Stomach smooth muscle (tissue), 2 donors: ENCODE data around the gene KREMEN1.
A peak's percentile ranks its signal among the peaks of the same experiment; 100 is the strongest.

Experiments used
- H3K27ac ChIP-seq: one replicate; pipeline ENCODE4 v1.7.0; 2013; ENCODE audit warnings: mild to moderate bottlenecking, low read length, inconsistent platforms
- H3K27me3 ChIP-seq, 2 donors: one replicate each; pipeline ENCODE4 v1.7.0; 2013; ENCODE audit warnings: low read length in 2 of 2; ENCODE audit not compliant: insufficient read depth in 2 of 2, control insufficient read depth in 1 of 2
- H3K36me3 ChIP-seq, 2 donors: one replicate each; pipeline ENCODE4 v1.7.0; 2013; ENCODE audit warnings: low read length in 2 of 2; ENCODE audit not compliant: control insufficient read depth in 2 of 2, insufficient read depth in 2 of 2
- H3K4me1 ChIP-seq: one replicate; pipeline ENCODE4 v1.7.0; 2013; ENCODE audit warnings: low read length; ENCODE audit not compliant: control insufficient read depth, insufficient read depth
- H3K4me3 ChIP-seq, 2 donors: one replicate each; pipeline ENCODE4 v1.7.0; 2013; ENCODE audit warnings: low read length in 2 of 2
- H3K9ac ChIP-seq, 2 donors: one replicate each; pipeline ENCODE4 v1.7.0; 2013; ENCODE audit warnings: low read length in 2 of 2, mild to moderate bottlenecking in 1 of 2
- H3K9me3 ChIP-seq, 2 donors: one replicate each; pipeline ENCODE4 v1.7.0; 2013; ENCODE audit warnings: low read length in 2 of 2; ENCODE audit not compliant: control insufficient read depth in 2 of 2
- donor health status: healthy.
- donor health status: Pancreatic carcinoma.

The KREMEN1 gene, protein sequence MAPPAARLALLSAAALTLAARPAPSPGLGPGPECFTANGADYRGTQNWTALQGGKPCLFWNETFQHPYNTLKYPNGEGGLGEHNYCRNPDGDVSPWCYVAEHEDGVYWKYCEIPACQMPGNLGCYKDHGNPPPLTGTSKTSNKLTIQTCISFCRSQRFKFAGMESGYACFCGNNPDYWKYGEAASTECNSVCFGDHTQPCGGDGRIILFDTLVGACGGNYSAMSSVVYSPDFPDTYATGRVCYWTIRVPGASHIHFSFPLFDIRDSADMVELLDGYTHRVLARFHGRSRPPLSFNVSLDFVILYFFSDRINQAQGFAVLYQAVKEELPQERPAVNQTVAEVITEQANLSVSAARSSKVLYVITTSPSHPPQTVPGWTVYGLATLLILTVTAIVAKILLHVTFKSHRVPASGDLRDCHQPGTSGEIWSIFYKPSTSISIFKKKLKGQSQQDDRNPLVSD

DNA sequence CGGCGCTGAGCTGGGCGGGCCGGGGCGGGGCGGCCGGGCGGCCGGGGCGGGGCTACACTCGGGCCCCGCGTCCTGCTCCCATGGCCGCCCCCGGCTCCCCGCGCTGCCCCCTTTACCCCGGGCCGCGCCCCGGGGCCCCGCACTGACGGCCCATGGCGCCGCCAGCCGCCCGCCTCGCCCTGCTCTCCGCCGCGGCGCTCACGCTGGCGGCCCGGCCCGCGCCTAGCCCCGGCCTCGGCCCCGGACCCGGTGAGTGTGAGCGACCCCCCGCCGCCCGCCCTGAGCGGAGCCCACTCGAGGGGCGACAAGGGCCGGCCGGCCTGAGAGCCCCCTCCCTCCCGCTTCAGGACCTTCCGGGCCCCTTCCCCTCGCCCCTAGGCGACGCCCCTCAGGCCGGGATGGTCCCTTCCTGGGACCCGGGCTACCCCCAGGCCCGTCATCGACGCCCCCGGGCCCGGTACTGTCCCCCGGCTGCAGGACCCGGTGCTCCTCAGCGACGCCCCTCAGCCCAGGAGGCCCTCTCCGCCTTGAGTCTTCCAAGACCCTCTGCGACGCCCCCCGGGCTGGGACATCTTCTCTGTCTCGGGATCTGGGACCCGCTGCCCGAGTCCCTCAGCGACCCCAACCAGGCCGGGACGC, at the start of gene KREMEN1:
Gene KREMEN1 (plus strand): TSS at position 57 of the 639 bp plus-strand sequence. CDS start 96 bp downstream, at position 153.
- H3K9ac ChIP-seq: peak within 1 kb of the TSS; percentile 29 to 55
- peaks cover 0 to 5% of the 10 kb centered on the region in 2 donors for H3K27me3 ChIP-seq
- H3K9me3 ChIP-seq: no peaks in the 10 kb centered on the region
- peaks cover 28% of the 10 kb centered on the region for H3K4me1 ChIP-seq
- H3K36me3 ChIP-seq: no peaks in the 10 kb centered on the region
- H3K27ac ChIP-seq: no peak within 1 kb of the TSS
- H3K4me3 ChIP-seq: peak within 1 kb of the TSS; percentile 69 to 76

DNA sequence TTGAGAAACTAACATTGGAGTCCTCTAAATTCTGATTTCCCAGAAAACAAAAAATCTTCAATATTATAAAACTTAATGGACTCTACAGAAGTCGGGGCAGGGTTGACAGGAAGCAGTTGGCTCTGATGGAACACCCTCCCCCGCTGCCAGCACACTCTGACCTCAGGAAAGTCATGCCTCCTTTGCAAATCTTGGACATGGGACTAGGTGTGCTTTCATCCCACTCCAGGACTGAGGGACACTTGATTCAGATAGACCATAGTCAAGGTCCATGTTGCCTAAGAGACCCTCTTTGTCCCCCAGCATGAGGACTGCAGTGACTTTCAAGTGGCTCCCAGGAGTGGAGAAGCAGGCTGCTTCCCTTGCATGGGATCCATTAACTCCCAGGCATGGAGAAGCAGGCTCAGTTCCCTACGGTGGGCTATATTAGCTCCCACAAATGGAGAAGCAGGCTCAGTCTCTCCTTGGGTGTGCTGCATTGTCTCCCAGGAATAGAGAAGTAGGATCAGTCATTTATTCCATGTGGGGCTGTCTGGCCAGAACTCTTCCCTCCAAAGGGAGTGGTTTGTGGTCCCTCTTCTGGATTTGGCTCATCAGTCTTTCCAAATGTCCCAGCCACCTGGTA, 49.6 kb upstream of the KREMEN1 start:
- Histone ChIP-seq H3K27ac (no peak overlapping the region), H3K36me3 (peaks cover 0 to 2% of the 10 kb centered on the region in 2 donors), H3K27me3 (no peaks in the 10 kb centered on the region), H3K4me1 (peaks cover 5% of the 10 kb centered on the region), H3K9ac (no peak overlapping the region), H3K9me3 (no peaks in the 10 kb centered on the region), H3K4me3 (no peak overlapping the region)

DNA sequence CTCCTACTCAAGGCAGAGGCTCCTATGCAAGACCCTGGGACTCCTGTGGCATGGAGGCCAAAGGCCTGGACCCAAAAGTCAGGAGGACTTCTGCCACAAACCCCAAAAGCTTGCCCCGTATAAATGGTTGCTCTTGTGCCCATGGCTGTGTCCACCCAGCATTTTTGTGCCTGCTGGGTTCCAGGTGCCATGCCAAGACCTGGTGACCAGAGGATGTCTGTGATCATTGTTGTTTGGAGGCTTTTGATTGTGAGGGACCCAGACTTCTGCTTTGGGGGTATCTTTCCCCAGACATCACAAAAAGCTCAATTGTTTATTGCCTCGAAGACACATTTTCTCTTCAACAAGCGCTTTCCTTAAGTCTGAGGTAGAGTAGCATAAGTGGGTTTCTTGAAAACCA, 46.3 kb upstream of the KREMEN1 start:
- peaks cover 18% of the 10 kb centered on the region for H3K4me1 ChIP-seq
- no peaks in the 10 kb centered on the region for H3K27me3 ChIP-seq
- H3K27ac ChIP-seq: no peak overlapping the region

DNA sequence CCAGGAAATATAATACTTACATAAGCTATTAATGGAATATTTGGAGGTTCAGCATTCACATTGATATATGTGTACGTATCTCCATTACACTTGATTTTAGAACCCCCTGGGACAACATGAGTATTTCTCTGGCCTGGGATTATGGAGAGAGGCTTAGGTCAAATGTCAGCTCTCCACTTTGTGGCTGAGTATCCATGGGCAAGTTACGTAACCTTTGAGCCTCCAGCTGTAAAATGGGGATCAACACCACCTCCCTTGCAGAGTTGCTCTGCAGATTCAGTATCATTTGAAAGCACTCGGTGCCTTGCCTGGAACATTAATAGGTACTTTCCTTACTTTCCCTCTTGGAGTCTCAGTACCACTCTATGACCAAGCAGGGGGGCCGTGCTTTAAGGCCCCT, 44.4 kb upstream of the KREMEN1 start:
- no peaks in the 10 kb centered on the region for H3K27me3 ChIP-seq
- H3K9me3 ChIP-seq: no peaks in the 10 kb centered on the region
- H3K27ac ChIP-seq: no peak overlapping the region
- H3K4me1 ChIP-seq: peaks cover 28% of the 10 kb centered on the region
- H3K9ac ChIP-seq: no peak overlapping the region
- peaks cover 0 to 2% of the 10 kb centered on the region in 2 donors for H3K36me3 ChIP-seq
- no peak overlapping the region for H3K4me3 ChIP-seq

More for the DNA sequence above, 46.3 kb upstream of the KREMEN1 start:
- peaks cover 0 to 2% of the 10 kb centered on the region in 2 donors for H3K36me3 ChIP-seq
- no peak overlapping the region for H3K4me3 ChIP-seq
- no peak overlapping the region for H3K9ac ChIP-seq
- H3K9me3 ChIP-seq: no peaks in the 10 kb centered on the region

DNA sequence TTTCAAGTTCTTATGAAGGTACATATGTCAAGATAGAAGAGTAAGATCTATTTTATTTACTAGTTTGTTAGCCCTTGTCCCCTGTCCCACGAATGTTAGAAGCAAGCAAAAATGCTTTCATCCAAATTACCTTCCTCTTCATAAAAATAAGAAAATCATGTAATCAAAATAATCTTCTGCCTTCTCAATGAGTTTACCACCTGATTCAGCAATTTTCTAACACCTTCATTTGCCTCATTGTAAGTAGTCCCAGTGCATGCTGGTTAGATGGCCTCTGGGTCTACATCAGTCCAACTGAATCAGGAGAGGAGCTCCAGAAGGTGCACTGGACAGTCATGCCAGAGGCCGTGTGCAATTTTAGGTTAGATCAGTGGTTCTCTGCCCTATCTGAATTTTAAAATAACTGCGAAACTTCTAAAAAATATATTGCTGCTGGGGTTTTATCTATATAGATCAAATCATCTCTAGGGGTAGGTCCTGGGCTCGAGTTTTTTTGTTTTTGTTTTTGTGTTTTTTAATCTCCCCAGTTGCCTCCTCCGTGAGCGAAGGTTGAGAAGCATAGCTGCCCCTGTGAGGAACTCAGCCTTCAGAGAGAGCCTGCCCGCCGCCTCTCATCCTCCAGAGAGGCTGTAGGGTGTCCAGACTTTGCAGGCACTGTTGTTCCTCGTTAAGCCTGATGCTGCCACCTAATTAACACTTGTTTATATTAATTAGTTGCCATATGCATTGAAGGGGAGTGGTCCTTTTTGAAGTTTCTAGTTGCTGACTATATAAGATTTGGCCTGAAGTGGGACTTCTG, 43.4 kb upstream of the KREMEN1 start:
- H3K27me3 ChIP-seq: no peaks in the 10 kb centered on the region
- peaks cover 26% of the 10 kb centered on the region for H3K4me1 ChIP-seq
- no peak overlapping the region for H3K4me3 ChIP-seq
- no peaks in the 10 kb centered on the region for H3K9me3 ChIP-seq
- H3K36me3 ChIP-seq: peaks cover 0 to 2% of the 10 kb centered on the region in 2 donors
- no peak overlapping the region for H3K9ac ChIP-seq
- H3K27ac ChIP-seq: no peak overlapping the region

DNA sequence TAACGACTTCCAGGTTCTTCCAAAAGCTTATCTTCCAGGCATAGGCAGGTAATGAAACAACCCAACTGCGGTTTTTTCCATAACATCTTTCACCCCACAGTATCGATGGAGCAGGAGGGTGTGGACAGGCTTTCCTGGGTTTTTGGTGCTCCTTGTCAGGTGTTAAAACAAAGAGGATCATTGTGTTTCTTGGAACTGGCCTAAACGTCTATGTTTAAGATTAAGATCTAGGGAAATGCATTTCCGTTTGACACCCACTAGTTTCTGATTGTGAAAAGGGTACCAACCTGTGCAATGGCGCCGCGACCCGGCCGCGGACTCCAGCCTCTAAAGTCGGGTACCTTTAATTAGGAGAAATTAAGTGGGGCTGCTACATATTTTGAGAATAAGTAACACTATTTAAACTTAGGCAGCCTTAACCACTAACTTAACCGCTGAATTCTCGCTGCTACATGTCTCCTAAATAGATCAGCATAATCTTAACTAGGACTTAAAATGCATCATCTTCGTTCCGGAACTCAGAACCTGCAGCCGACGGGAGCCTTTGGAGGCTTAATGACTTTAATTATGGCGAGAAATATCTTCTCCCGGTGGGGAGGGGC, 42.7 kb upstream of the KREMEN1 start:
- H3K27ac ChIP-seq: no peak overlapping the region
- H3K27me3 ChIP-seq: no peaks in the 10 kb centered on the region
- H3K4me3 ChIP-seq: peak overlapping the region; percentile 47 to 69
- peaks cover 26% of the 10 kb centered on the region for H3K4me1 ChIP-seq
- peaks cover 0 to 2% of the 10 kb centered on the region in 2 donors for H3K36me3 ChIP-seq
- H3K9ac ChIP-seq: peak overlapping the region; percentile 55 to 63
- no peaks in the 10 kb centered on the region for H3K9me3 ChIP-seq

DNA sequence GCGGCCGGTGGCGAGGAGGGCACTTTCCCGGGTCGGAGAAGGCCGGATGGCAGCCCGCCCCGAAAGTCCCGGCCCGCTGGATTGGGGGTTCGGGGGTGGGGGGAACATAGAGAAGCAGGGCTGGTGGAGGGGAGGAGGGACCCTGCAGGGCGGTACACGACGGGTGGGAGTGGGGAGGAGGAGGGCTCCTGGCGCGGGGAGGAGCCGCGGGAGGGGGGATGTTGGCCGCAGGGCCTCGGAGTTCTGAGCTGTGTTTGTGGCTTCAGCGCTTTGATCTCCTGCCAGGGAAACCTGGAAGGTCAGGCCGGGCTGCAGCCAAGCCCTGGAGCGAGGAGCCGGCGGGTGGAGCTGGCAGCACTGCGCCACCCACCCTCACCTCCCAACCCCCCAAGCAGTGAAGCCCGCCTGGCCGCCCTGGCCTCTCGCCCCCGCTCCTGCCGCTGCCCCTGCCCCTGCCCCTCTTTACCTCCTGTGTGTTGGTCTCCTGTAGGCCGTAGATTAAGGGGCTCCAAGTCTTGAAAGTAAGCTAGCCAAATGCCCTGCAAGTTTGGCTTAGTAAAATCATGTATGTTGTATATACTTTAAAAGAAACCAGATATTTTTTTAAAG, 42.1 kb upstream of the KREMEN1 start:
- Histone ChIP-seq H3K36me3 (peaks cover 0 to 2% of the 10 kb centered on the region in 2 donors), H3K27me3 (no peaks in the 10 kb centered on the region), H3K27ac (peak overlapping the region; percentile 84), H3K9me3 (no peaks in the 10 kb centered on the region), H3K4me3 (peak overlapping the region; percentile 47 to 69), H3K9ac (peak overlapping the region; percentile 55 to 63), H3K4me1 (peaks cover 26% of the 10 kb centered on the region)

DNA sequence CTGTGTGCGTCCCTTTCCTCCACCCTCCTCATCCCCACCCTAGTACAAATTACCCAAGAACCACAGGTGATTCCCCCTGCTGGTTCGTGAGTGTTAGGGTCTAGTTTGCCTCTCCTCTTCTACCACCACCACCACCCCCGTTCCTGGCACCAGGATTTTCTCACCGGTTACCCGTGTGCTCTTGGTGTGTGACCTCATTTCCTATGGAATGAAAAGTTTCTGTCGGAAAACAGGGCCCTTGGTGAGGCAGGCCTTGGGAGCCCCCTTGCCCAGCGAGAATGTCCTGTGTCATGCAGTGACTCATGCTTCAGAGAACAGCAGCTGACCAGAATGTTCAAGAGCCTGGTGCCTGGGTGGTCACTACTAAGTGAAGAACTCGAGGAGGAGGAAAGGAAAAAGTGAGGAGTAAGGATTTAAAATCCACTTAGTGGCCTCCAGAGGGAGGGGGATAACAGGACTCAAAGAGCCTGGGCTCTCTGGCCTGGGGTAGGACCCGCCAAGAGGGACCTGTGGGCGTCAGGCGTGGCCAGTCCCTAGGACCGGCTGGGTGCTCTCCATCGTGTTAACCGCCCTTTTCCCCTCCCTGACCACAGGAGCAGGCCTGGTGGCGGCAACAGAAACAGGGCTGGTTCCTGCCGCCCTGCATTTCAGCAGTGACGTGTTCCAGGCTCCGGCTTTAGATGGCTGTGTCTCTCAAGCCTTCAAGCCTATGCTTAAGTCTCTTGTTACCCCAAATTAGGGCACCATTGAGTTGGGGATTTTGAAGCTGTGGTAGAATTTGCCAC, 41.4 kb upstream of the KREMEN1 start:
- peaks cover 0 to 2% of the 10 kb centered on the region in 2 donors for H3K36me3 ChIP-seq
- H3K9me3 ChIP-seq: no peaks in the 10 kb centered on the region
- peak overlapping the region; percentile 47 to 69 for H3K4me3 ChIP-seq
- peak overlapping the region; percentile 63 to 66 for H3K9ac ChIP-seq
- peak overlapping the region; percentile 84 for H3K27ac ChIP-seq
- peaks cover 26% of the 10 kb centered on the region for H3K4me1 ChIP-seq
- no peaks in the 10 kb centered on the region for H3K27me3 ChIP-seq

DNA sequence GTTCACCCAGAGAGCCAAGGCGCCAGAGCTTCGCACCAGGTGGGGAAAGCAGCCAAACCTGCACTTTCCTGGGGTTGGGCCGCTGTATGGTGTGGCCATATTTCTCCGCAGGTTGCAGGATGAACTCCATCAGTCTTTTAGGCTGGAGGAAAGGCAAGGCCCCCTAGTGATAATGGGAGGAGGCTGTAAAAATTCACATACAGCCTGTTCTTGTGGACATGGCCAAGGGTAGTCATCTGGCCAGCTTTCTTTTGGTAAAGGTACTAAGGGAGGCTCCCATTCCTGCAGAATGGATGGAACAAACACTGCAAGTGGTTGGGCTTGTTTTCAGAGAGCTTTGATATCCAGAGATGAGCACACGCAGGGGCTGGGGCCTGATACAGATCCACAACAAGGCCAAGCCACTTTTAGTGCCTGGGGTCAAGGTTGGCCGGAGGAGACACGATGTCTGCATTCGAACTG, 40.8 kb upstream of the KREMEN1 start:
- Histone ChIP-seq H3K27ac (peak overlapping the region; percentile 84), H3K9me3 (no peaks in the 10 kb centered on the region), H3K9ac (peak overlapping the region in 1 of 2 donors; percentile 63), H3K36me3 (peaks cover 0 to 2% of the 10 kb centered on the region in 2 donors), H3K27me3 (no peaks in the 10 kb centered on the region), H3K4me3 (peak overlapping the region in 1 of 2 donors; percentile 15), H3K4me1 (peaks cover 26% of the 10 kb centered on the region)
